Measurements from ENCODE around the gene UCKL1.

DNA sequence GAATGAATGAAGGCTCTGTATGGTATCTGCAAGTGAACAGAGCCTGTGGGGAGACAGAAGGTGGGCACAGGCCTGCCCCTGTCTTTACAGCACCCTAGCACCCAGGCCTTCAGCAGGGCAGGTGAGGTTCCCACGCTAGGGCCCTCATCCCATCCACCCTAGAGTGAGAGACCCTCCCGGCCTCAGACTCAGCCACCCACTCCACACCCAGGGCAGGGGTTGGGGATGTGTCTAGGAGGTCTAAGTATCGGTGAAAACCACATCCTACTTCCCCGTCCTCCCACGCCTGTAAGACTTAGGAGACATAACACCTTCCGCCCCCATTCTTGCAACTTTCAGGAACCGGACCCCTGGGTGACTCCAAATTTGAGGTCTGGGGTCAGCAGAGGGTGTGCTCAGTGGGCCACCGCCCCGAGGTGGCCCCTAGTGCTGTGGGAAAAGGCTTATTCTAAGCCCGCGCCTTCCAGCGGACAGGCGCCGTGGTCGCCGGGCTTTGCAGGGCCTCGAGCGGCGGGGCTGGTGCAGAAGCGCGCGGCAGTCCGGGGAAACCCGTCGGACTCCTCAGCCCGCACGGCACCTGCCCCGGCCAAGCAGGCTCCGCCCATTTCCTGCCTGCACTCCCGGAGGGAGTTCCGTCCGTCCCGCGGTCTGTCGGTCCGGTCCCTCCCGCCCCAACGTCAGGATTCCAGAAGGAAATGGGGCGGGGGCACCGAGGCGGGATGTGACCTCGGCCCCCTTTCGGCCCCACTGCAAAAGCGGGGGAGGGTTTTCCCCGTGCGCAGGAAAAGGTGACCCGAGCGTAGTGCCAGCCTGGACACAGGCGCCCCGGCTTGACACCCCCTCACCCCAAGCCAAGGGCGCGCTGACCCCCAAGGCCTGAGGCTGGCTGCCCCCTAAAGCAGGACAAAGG, 22.4 kb upstream of the UCKL1 start:
- TF ChIP-seq, protein P1, sequence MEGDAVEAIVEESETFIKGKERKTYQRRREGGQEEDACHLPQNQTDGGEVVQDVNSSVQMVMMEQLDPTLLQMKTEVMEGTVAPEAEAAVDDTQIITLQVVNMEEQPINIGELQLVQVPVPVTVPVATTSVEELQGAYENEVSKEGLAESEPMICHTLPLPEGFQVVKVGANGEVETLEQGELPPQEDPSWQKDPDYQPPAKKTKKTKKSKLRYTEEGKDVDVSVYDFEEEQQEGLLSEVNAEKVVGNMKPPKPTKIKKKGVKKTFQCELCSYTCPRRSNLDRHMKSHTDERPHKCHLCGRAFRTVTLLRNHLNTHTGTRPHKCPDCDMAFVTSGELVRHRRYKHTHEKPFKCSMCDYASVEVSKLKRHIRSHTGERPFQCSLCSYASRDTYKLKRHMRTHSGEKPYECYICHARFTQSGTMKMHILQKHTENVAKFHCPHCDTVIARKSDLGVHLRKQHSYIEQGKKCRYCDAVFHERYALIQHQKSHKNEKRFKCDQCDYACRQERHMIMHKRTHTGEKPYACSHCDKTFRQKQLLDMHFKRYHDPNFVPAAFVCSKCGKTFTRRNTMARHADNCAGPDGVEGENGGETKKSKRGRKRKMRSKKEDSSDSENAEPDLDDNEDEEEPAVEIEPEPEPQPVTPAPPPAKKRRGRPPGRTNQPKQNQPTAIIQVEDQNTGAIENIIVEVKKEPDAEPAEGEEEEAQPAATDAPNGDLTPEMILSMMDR (IDR thresholded peaks at IDR 0.05) = no peak
- TF ChIP-seq POLR2A (IDR thresholded peaks at IDR 0.05) = no peak
